GM21381 (cell line): ENCODE results near the gene GPC1.

Source experiments
- ATAC-seq: cut with Tn5 transposase; IDR thresholded peaks from one replicate; pipeline ENCODE4 v1.9.1; 2021; ENCODE audit warnings: mild to moderate bottlenecking, moderate library complexity; ENCODE audit not compliant: unreplicated experiment

GPC1 gene

GRCh38 chr2:240412211-240412861, 23.1 kb upstream of the GPC1 start:
- ATAC-seq: no peak

- ATAC-seq: no peak
These were observed 22.3 kb upstream of the GPC1 start for GRCh38 chr2:240412975-240413812.

- ATAC-seq: no peak
These were observed 21.5 kb upstream of the GPC1 start for GRCh38 chr2:240413813-240414429.

GRCh38 chr2:240416821-240417220, 18.6 kb upstream of the GPC1 start:
- ATAC-seq: no peak

GRCh38 chr2:240418311-240418710, 17.2 kb upstream of the GPC1 start:
- no peak for ATAC-seq

- no peak for ATAC-seq
These were observed 16.2 kb upstream of the GPC1 start for GRCh38 chr2:240419271-240419670.

- ATAC-seq: no peak
These were observed 15.7 kb upstream of the GPC1 start for GRCh38 chr2:240419723-240420122.

- no peak for ATAC-seq
These were observed 15.0 kb upstream of the GPC1 start for GRCh38 chr2:240420206-240421104.

GRCh38 chr2:240421381-240421780, 14.1 kb upstream of the GPC1 start:
- ATAC-seq: no peak

- no peak for ATAC-seq
These were observed 12.7 kb upstream of the GPC1 start for GRCh38 chr2:240422658-240423329.

- no peak for ATAC-seq
These were observed 11.7 kb upstream of the GPC1 start for GRCh38 chr2:240423788-240424191.

GRCh38 chr2:240424341-240425235, 10.9 kb upstream of the GPC1 start:
- ATAC-seq: no peak

GRCh38 chr2:240425236-240425615, 10.2 kb upstream of the GPC1 start:
- no peak for ATAC-seq

- ATAC-seq: no peak
These were observed 9.8 kb upstream of the GPC1 start for GRCh38 chr2:240425697-240426096.

- no peak for ATAC-seq
These were observed 8.4 kb upstream of the GPC1 start for GRCh38 chr2:240426845-240427721.

GRCh38 chr2:240427729-240428128, 7.7 kb upstream of the GPC1 start:
- ATAC-seq: no peak

- no peak for ATAC-seq
These were observed 7.2 kb upstream of the GPC1 start for GRCh38 chr2:240428245-240428644.

GRCh38 chr2:240429341-240429871, 6.1 kb upstream of the GPC1 start:
- ATAC-seq: no peak
